H1 (cell line): Measurements from ENCODE around the gene RPSA. TPM values are rescaled to one million over a fixed set of nuclear protein-coding genes. Genes with fewer than 3 reads are reported as not detected.
A peak's percentile ranks its signal among the peaks of the same experiment; 100 is the strongest.

Experiments used
- ASH2L ChIP-seq: fragments of 200-600, 300-600 bp; sonication (generic); IDR thresholded peaks from one replicate; pipeline ENCODE4 v1.7.1; 2017; ENCODE audit warnings: low read length
- BACH1 ChIP-seq: IDR thresholded peaks from 2 replicates; pipeline ENCODE4 v1.6.1; 2012; ENCODE audit warnings: low read length, improper control_type of control experiment
- CBX8 ChIP-seq: fragments of 300-800, 300-1000 bp; sonication (generic); IDR thresholded peaks from 2 replicates; pipeline ENCODE4 v1.7.1; 2016; ENCODE audit warnings: low read depth, low read length, borderline replicate concordance
- CEBPB ChIP-seq: IDR thresholded peaks from 2 replicates; pipeline ENCODE4 v1.6.1; 2012; ENCODE audit warnings: low read depth, low read length
- GABPA ChIP-seq: IDR thresholded peaks from 2 replicates; pipeline ENCODE4 v1.6.1; 2011; ENCODE audit warnings: mild to moderate bottlenecking, low read length, moderate library complexity, borderline replicate concordance; ENCODE audit not compliant: insufficient read depth
- GTF2F1 ChIP-seq: IDR thresholded peaks from 2 replicates; pipeline ENCODE4 v1.6.1; 2012; ENCODE audit warnings: low read depth, low read length, improper control_type of control experiment, borderline replicate concordance
- JUN ChIP-seq: IDR thresholded peaks from 2 replicates; pipeline ENCODE4 v1.6.1; 2011; ENCODE audit warnings: low read depth, mild to moderate bottlenecking, improper control_type of control experiment, low read length
- JUND ChIP-seq: IDR thresholded peaks from 2 replicates; pipeline ENCODE4 v1.6.1; 2011; ENCODE audit warnings: mild to moderate bottlenecking, improper control_type of control experiment, low read length
- KDM4A ChIP-seq: IDR thresholded peaks from one replicate; pipeline ENCODE4 v1.7.1; 2012; ENCODE audit warnings: low read depth, mild to moderate bottlenecking, moderate library complexity, low read length, inconsistent platforms; ENCODE audit not compliant: severe bottlenecking
- NANOG ChIP-seq: IDR thresholded peaks from 2 replicates; pipeline ENCODE4 v1.6.1; 2011; ENCODE audit warnings: low read length, low read depth, mild to moderate bottlenecking, inconsistent platforms; ENCODE audit not compliant: insufficient read depth, poor library complexity, severe bottlenecking
- POLR2A ChIP-seq, 2 experiments: IDR thresholded peaks; 1 replicate in 1 of 2; 2 replicates in 1 of 2; pipeline ENCODE4 v1.6.1; 2011; ENCODE audit warnings: low read depth in 2 of 2, low read length in 2 of 2, mild to moderate bottlenecking in 2 of 2; ENCODE audit errors: control extremely low read depth in 1 of 2
- POLR2AphosphoS5 ChIP-seq: IDR thresholded peaks from 2 replicates; pipeline ENCODE4 v1.6.1; 2011; ENCODE audit warnings: low read depth, low read length
- RAD21 ChIP-seq, 2 experiments: IDR thresholded peaks in 1 of 2; conservative IDR thresholded peaks in 1 of 2; 2 replicates each; pipeline ENCODE4 v1.6.1; 2011; ENCODE audit warnings: low read depth in 2 of 2, low read length in 2 of 2, improper control_type of control experiment in 1 of 2, inconsistent platforms in 1 of 2, mild to moderate bottlenecking in 1 of 2, moderate library complexity in 1 of 2
- RBBP5 ChIP-seq: IDR thresholded peaks from 2 replicates; pipeline ENCODE4 v1.7.1; 2012; ENCODE audit warnings: low read depth, mild to moderate bottlenecking, inconsistent platforms, low read length, moderate library complexity, borderline replicate concordance
- RFX5 ChIP-seq: IDR thresholded peaks from 2 replicates; pipeline ENCODE4 v1.6.1; 2011; ENCODE audit warnings: low read depth, low read length, improper control_type of control experiment, borderline replicate concordance
- SAP30 ChIP-seq: fragments of 300-600 bp; sonication (generic); IDR thresholded peaks from 2 replicates; pipeline ENCODE4 v1.7.1; 2012; ENCODE audit warnings: low read length, moderate library complexity, mild to moderate bottlenecking, inconsistent platforms; ENCODE audit not compliant: insufficient read depth, insufficient replicate concordance
- SIRT6 ChIP-seq: IDR thresholded peaks from one replicate; pipeline ENCODE4 v1.7.1; 2012; ENCODE audit warnings: low read length, inconsistent platforms
- SIX5 ChIP-seq: IDR thresholded peaks from 2 replicates; pipeline ENCODE4 v1.6.1; 2011; ENCODE audit warnings: mild to moderate bottlenecking, low read depth, low read length
- SRF ChIP-seq: IDR thresholded peaks from 2 replicates; pipeline ENCODE4 v1.6.1; 2011; ENCODE audit warnings: mild to moderate bottlenecking, low read depth, low read length, moderate library complexity
- TBP ChIP-seq: IDR thresholded peaks from 2 replicates; pipeline ENCODE4 v1.6.1; 2011; ENCODE audit warnings: low read depth, low read length, improper control_type of control experiment
- YY1 ChIP-seq: IDR thresholded peaks from 2 replicates; pipeline ENCODE4 v1.6.1; 2011; ENCODE audit warnings: low read depth, mild to moderate bottlenecking, low read length
- polyA plus RNA-seq, 7 experiments: library from polyadenylated mRNA; depleted of rRNA in 3 of 7; stranded (reverse) in 5 of 7; unstranded in 2 of 7; fragments of >200 nt in 5 of 7; fragments of 200-250 nt in 2 of 7; gene quantifications; 1 replicate in 5 of 7; 2 replicates in 1 of 7; 4 replicates in 1 of 7; pipeline versions ENCODE4 v1.2.1 to v1.2.3, GENCODE V29; 2011 to 2013; ENCODE audit warnings: missing spikeins in 2 of 7, mixed read lengths in 2 of 7
- total RNA-seq: library from RNA; stranded (reverse); fragmentation: NEBNext Ultra II Directional; extraction: Animal tissue kit (Norgen Biotek cat#: 25700); gene quantifications from 2 replicates; pipeline ENCODE4 v1.2.1, GENCODE V29; 2021
- TF ChIP-seq, protein P1 (sequence below): IDR thresholded peaks from 2 replicates; pipeline ENCODE4 v1.6.1; 2012; ENCODE audit warnings: inconsistent platforms
- TF ChIP-seq, protein P2 (sequence below): IDR thresholded peaks from 2 replicates; pipeline ENCODE4 v1.6.1; 2011; ENCODE audit warnings: low read length, improper control_type of control experiment

The RPSA gene
- total and polyA plus RNA-seq, 2 of the 8 experiments (the other 6 are each of a cell fraction or from before 2014, with no cell fraction given) = 2,661 to 7,468 TPM

DNA sequence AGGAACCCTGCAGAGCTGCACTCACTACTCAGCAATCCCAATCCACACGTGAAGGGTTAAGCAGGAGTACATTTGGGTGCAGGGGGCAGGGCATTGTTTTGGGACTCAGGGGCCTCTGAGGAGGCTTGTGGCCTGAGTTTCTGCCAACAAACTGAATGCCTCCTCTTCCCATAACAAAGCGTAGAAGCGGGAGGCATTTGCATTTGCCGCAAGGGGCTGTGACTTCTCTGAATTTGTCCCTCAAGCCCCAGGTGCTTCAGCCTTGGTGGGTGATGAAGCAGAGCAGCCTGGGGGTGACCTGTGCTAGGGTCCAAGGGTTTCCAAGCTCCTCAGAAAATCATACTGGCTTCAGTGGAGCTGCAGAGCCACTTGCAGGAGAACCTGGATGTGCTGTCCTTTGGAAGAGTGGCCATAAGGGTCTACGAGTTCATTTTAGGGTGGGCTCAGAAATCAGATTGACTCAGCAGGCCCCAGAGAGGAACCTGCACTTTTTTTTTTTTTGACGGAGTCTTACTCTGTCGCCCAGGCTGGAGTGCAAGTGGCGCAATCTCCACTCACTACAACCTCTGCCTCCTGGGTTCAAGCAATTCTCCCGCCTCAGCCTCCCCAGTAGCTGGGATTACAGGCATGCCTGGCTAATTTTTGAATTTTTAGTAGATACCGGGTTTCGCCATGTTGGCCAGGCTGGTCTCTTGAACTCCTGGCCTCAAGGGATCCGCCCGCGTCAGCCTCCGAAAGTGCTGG lies 1.4 kb upstream of the RPSA start (continued):
- TF ChIP-seq, protein P1, sequence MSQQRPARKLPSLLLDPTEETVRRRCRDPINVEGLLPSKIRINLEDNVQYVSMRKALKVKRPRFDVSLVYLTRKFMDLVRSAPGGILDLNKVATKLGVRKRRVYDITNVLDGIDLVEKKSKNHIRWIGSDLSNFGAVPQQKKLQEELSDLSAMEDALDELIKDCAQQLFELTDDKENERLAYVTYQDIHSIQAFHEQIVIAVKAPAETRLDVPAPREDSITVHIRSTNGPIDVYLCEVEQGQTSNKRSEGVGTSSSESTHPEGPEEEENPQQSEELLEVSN = no peak
- TF ChIP-seq RAD21 (IDR thresholded peaks at IDR 0.05 in 1 of 2, conservative IDR thresholded peaks at IDR 0.05 in 1 of 2; ENCODE audit: low read depth in 2 of 2, low read length in 2 of 2) = peak in 1 of 2 experiments; percentile 11; a peak in 1 of 4 replicates
- TF ChIP-seq POLR2A (IDR thresholded peaks at IDR 0.05; ENCODE audit: control extremely low read depth in 1 of 2, low read depth in 2 of 2, low read length in 2 of 2) = peak; percentile 85 to 92
- TF ChIP-seq, protein P2, sequence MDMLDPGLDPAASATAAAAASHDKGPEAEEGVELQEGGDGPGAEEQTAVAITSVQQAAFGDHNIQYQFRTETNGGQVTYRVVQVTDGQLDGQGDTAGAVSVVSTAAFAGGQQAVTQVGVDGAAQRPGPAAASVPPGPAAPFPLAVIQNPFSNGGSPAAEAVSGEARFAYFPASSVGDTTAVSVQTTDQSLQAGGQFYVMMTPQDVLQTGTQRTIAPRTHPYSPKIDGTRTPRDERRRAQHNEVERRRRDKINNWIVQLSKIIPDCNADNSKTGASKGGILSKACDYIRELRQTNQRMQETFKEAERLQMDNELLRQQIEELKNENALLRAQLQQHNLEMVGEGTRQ = no peak
- 0 out of 2 replicates have a peak, but pooled peaks have one; percentile 39 for TF ChIP-seq YY1
- TF ChIP-seq JUN = no peak
- peak; percentile 72 for TF ChIP-seq NANOG
- TF ChIP-seq JUND = no peak
- TF ChIP-seq TBP = peak; percentile 82; the same call in 1 of the 2 replicates
- peak; percentile 56; the same call in 1 of the 2 replicates for TF ChIP-seq GTF2F1
- peak; percentile 42; the same call in 1 of the 2 replicates for TF ChIP-seq CEBPB
- peak; percentile 42; the same call in 1 of the 2 replicates for TF ChIP-seq BACH1
- TF ChIP-seq POLR2AphosphoS5 = peak; percentile 90
- TF ChIP-seq CBX8 = no peak
- no peak for TF ChIP-seq RFX5
- TF ChIP-seq SRF = no peak
- peak; percentile 61; the same call in 1 of the 2 replicates for TF ChIP-seq RBBP5
- TF ChIP-seq SAP30 = no peak
- peak; percentile 84 for TF ChIP-seq ASH2L
- TF ChIP-seq GABPA = no peak
- no peak for TF ChIP-seq SIRT6
- TF ChIP-seq KDM4A = no peak
- no peak for TF ChIP-seq SIX5
